HCT116 (cell line): Measurements from ENCODE around the gene PHOSPHO2. TPM values are rescaled to one million over a fixed set of nuclear protein-coding genes. Genes with fewer than 3 reads are reported as not detected.

Experiments
- ATAC-seq: fragments of 200-7000 bp; cut with Tn5 transposase; 2 replicates; pipeline ENCODE4 v1.9.1; 2020; ENCODE audit warnings: mild to moderate bottlenecking, moderate library complexity
- BruUV-seq: library from RNA; stranded (reverse); fragments of 400-500 nt; replicated peaks from 2 replicates; lab custom pipeline; 2021; lab: Mats Ljungman, UMichigan
- CTCF ChIA-PET: fragments of 300-600 bp; sonication (Branson Sonifier 250); formaldehyde crosslinking; loops from one replicate; lab custom pipeline; 2021; ENCODE audit warnings: antibody characterized with exemption; lab: Charles Lee
- POLR2A ChIA-PET: fragments of 300-600, 350-600 bp; sonication (Branson Sonifier 250); formaldehyde crosslinking; loops from one replicate; lab custom pipeline; 2021; ENCODE audit warnings: antibody characterized with exemption; lab: Charles Lee
- RAD21 ChIA-PET, 2 experiments: fragments of 300-600 bp; sonication (Branson Sonifier 250); formaldehyde crosslinking; loops; one replicate each; lab custom pipeline; 2023; ENCODE audit warnings: low total read pairs in 2 of 2; ENCODE audit not compliant: uncharacterized antibody in 2 of 2, unreplicated experiment in 2 of 2, low non-redundant PET in 1 of 2; lab: Charles Lee
- DNase-seq: peaks from one replicate; pipeline ENCODE4 v3.0.0-alpha.2; 2010; ENCODE audit warnings: low read depth, low spot score
- H2AFZ ChIP-seq: fragments of 200-600 bp; shearing (Covaris generic), sonication (generic); 2 replicates; pipeline ENCODE4 v1.6.1; 2017; ENCODE audit warnings: low read depth, mixed run types, mixed read lengths, antibody characterized with exemption, low read length; ENCODE audit not compliant: poor library complexity, severe bottlenecking
- H3K27ac ChIP-seq: 2 replicates; pipeline ENCODE4 v1.5.1; 2012; ENCODE audit warnings: low read depth, low read length
- H3K27me3 ChIP-seq: fragments of 200-600 bp; sonication (generic); 2 replicates; pipeline ENCODE4 v1.6.1; 2016; ENCODE audit warnings: mixed run types, low read length, mixed read lengths; ENCODE audit not compliant: insufficient read depth
- H3K36me3 ChIP-seq, 2 experiments: fragments of 200-500 bp in 1 of 2; fragments of 200-600 bp in 1 of 2; sonication (Bioruptor generic) in 1 of 2; sonication (generic) in 1 of 2; 2 replicates each; pipeline versions ENCODE4 v1.5.1 to v1.6.1; 2014 to 2016; ENCODE audit warnings: low read length in 2 of 2, inconsistent platforms in 1 of 2, mixed read lengths in 1 of 2, mixed run types in 1 of 2; ENCODE audit not compliant: insufficient read depth in 2 of 2, control insufficient read depth in 1 of 2
- H3K4me1 ChIP-seq, 2 experiments: fragments of 200-600 bp in 1 of 2; sonication (generic) in 1 of 2; 2 replicates each; pipeline versions ENCODE4 v1.5.1 to v1.6.1; 2012 to 2017; ENCODE audit warnings: low read length in 2 of 2, inconsistent platforms in 1 of 2, mild to moderate bottlenecking in 1 of 2, mixed read lengths in 1 of 2, mixed run types in 1 of 2, moderate library complexity in 1 of 2; ENCODE audit not compliant: insufficient read depth in 2 of 2, control insufficient read depth in 1 of 2
- H3K4me2 ChIP-seq: fragments of 200-600 bp; sonication (generic); 2 replicates; pipeline ENCODE4 v1.6.1; 2017; ENCODE audit warnings: mixed run types, low read length, mixed read lengths
- H3K4me3 ChIP-seq, 2 experiments: fragments of 200-600 bp in 1 of 2; sonication (generic) in 1 of 2; replicated peaks in 1 of 2; 2 replicates each; pipeline ENCODE4 v1.5.1; 2011 to 2016; ENCODE audit warnings: low read length in 2 of 2, control low read depth in 1 of 2, low read depth in 1 of 2, mild to moderate bottlenecking in 1 of 2, mixed read lengths in 1 of 2, mixed run types in 1 of 2
- H3K79me2 ChIP-seq: fragments of 200-600 bp; sonication (generic); 2 replicates; pipeline ENCODE4 v1.6.1; 2017; ENCODE audit warnings: mild to moderate bottlenecking, mixed run types, low read length, moderate library complexity, mixed read lengths; ENCODE audit not compliant: insufficient read depth
- H3K9ac ChIP-seq: fragments of 200-600 bp; sonication (generic); 2 replicates; pipeline ENCODE4 v1.6.1; 2016; ENCODE audit warnings: low read length, mixed read lengths
- H3K9me2 ChIP-seq: fragments of 200-600 bp; sonication (generic), shearing (Covaris generic); 2 replicates; pipeline ENCODE4 v1.6.1; 2017; ENCODE audit warnings: mixed run types, mild to moderate bottlenecking, moderate library complexity; ENCODE audit not compliant: insufficient read depth
- H3K9me3 ChIP-seq, 2 experiments: fragments of 200-500 bp in 1 of 2; fragments of 200-600 bp in 1 of 2; sonication (Bioruptor generic) in 1 of 2; sonication (generic) in 1 of 2; 2 replicates each; pipeline ENCODE4 v1.6.1; 2014 to 2017; ENCODE audit warnings: low read length in 2 of 2, mixed read lengths in 2 of 2, inconsistent platforms in 1 of 2, low read depth in 1 of 2, mild to moderate bottlenecking in 1 of 2, mixed run types in 1 of 2, moderate library complexity in 1 of 2; ENCODE audit not compliant: control insufficient read depth in 1 of 2, insufficient read depth in 1 of 2
- H4K20me1 ChIP-seq: fragments of 200-600 bp; sonication (generic), shearing (Covaris generic); 2 replicates; pipeline ENCODE4 v1.6.1; 2017; ENCODE audit warnings: mixed run types, mild to moderate bottlenecking, moderate library complexity; ENCODE audit not compliant: insufficient read depth
- CTCF ChIP-seq, 3 experiments: fragments of 200-600 bp in 1 of 3; sonication (generic) in 1 of 3; IDR thresholded peaks in 2 of 3; conservative IDR thresholded peaks in 1 of 3; 2 replicates each; pipeline ENCODE4 v1.5.1; 2012 to 2017; ENCODE audit warnings: low read depth in 2 of 3, low read length in 2 of 3, antibody characterized with exemption in 1 of 3, borderline replicate concordance in 1 of 3, control low read depth in 1 of 3, mild to moderate bottlenecking in 1 of 3, mixed read lengths in 1 of 3, mixed run types in 1 of 3, moderate library complexity in 1 of 3; ENCODE audit not compliant: insufficient read depth in 1 of 3
- FOSL1 ChIP-seq: IDR thresholded peaks from 2 replicates; pipeline ENCODE4 v1.6.1; 2012; ENCODE audit warnings: low read depth
- RAD21 ChIP-seq: IDR thresholded peaks from 2 replicates; pipeline ENCODE4 v1.6.1; 2012; ENCODE audit warnings: low read depth, mild to moderate bottlenecking
- SIN3A ChIP-seq: IDR thresholded peaks from 2 replicates; pipeline ENCODE4 v1.6.1; 2012; ENCODE audit warnings: low read depth
- SP1 ChIP-seq: IDR thresholded peaks from 2 replicates; pipeline ENCODE4 v1.6.1; 2012; ENCODE audit warnings: low read depth
- TCF7L2 ChIP-seq: IDR thresholded peaks from 2 replicates; pipeline ENCODE4 v1.7.0; 2011; ENCODE audit warnings: borderline replicate concordance, inconsistent platforms; ENCODE audit not compliant: insufficient read depth, insufficient read length; ENCODE audit errors: extremely low read depth
- intact Hi-C: fragments of 100-400 bp; cut with micrococcal nuclease; formaldehyde crosslinking; loops from 2 replicates; pipeline ENCODE4 v1.10.0; 2022
- total RNA-seq: library from RNA; stranded (reverse); gene quantifications from one replicate; pipeline ENCODE4 v1.2.1, GENCODE V29; 2021; ENCODE audit not compliant: unreplicated experiment
- TF ChIP-seq, protein P1 (sequence below): IDR thresholded peaks from 2 replicates; pipeline ENCODE4 v1.6.1; 2012; ENCODE audit warnings: low read depth

Gene PHOSPHO2
- total RNA-seq, 1 experiment from 2014 or later, result 2.8 TPM

GRCh38 chr2:169693360-169693759 is 909 bp upstream of the PHOSPHO2 start:
- H3K9me3 ChIP-seq, result no peaks in the 10 kb centered on the region
- DNase-seq (peak; percentile 7), ATAC-seq (no peak)
- peak overlapping the region; percentile 83 for H3K9ac ChIP-seq
- H3K4me3 ChIP-seq, result peak overlapping the region; percentile 76 to 87
- H3K27ac ChIP-seq, result no peak overlapping the region
- H3K4me1 ChIP-seq, result peaks cover 0 to 25% of the 10 kb centered on the region in 2 experiments; a peak in 3 of 4 replicates
- BruUV-seq, result TSS peak; percentile 74
- peaks cover 6% of the 10 kb centered on the region; the same call in 1 of the 2 replicates for H3K79me2 ChIP-seq
- no peaks in the 10 kb centered on the region for H3K9me2 ChIP-seq
- intact Hi-C loops, result no loop called here
- peak overlapping the region; percentile 100 for H3K4me2 ChIP-seq
- RAD21 ChIA-PET, result no interaction called here
- no peak overlapping the region for H2AFZ ChIP-seq
- no peaks in the 10 kb centered on the region for H3K27me3 ChIP-seq
- TF ChIP-seq RAD21 (peak; percentile 48), TCF7L2 (no peak), SP1 (no peak), FOSL1 (no peak), SIN3A (no peak), CTCF (IDR thresholded peaks at IDR 0.05 in 2 of 3, conservative IDR thresholded peaks at IDR 0.05 in 1 of 3; ENCODE audit: borderline replicate concordance in 1 of 3, insufficient read depth in 1 of 3, low read depth in 2 of 3, low read length in 2 of 3) (peak; percentile 18 to 30 (median 19); a peak in 4 of 6 replicates)
- TF ChIP-seq, protein P1, sequence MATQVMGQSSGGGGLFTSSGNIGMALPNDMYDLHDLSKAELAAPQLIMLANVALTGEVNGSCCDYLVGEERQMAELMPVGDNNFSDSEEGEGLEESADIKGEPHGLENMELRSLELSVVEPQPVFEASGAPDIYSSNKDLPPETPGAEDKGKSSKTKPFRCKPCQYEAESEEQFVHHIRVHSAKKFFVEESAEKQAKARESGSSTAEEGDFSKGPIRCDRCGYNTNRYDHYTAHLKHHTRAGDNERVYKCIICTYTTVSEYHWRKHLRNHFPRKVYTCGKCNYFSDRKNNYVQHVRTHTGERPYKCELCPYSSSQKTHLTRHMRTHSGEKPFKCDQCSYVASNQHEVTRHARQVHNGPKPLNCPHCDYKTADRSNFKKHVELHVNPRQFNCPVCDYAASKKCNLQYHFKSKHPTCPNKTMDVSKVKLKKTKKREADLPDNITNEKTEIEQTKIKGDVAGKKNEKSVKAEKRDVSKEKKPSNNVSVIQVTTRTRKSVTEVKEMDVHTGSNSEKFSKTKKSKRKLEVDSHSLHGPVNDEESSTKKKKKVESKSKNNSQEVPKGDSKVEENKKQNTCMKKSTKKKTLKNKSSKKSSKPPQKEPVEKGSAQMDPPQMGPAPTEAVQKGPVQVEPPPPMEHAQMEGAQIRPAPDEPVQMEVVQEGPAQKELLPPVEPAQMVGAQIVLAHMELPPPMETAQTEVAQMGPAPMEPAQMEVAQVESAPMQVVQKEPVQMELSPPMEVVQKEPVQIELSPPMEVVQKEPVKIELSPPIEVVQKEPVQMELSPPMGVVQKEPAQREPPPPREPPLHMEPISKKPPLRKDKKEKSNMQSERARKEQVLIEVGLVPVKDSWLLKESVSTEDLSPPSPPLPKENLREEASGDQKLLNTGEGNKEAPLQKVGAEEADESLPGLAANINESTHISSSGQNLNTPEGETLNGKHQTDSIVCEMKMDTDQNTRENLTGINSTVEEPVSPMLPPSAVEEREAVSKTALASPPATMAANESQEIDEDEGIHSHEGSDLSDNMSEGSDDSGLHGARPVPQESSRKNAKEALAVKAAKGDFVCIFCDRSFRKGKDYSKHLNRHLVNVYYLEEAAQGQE, result no peak
- no peaks in the 10 kb centered on the region for H4K20me1 ChIP-seq
- no peaks in the 10 kb centered on the region; a peak in 1 of 4 replicates for H3K36me3 ChIP-seq
- POLR2A ChIA-PET, result no interaction called here
- CTCF ChIA-PET, result no interaction called here
